GM12801 (cell line): ENCODE measurements around the gene CTF1.

Experiments used
- CTCF ChIP-seq: IDR thresholded peaks from one replicate; pipeline ENCODE4 v1.5.1; 2011; ENCODE audit warnings: control low read depth; ENCODE audit not compliant: insufficient read length; ENCODE audit errors: extremely low read depth

Gene CTF1

GRCh38 chr16:30867747-30868146 lies 28.7 kb upstream of the CTF1 start:
- no peak for TF ChIP-seq CTCF

DNA sequence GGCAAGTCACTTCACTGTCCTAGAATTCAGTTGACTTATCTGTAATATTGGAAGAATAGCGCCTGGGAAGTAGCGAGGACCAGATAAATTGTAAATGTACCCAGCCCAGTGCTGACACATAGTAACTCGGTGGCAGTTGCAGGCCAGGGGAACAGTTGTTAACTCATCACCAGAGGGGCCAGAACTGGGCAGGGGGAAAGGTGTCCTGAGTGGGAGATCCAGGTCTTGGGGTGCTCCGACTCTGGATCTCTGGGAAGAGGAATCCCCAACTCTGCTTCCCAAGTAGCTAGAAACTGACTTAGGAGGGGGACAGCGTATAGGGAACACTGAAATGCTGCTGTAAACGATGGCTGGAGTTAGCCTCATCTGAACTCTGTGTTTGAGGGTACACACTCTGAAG lies 25.5 kb upstream of the CTF1 start:
- TF ChIP-seq CTCF, result no peak

- TF ChIP-seq CTCF, result no peak
Observed at GRCh38 chr16:30874244-30874820, 22.1 kb upstream of the CTF1 start.

GRCh38 chr16:30874821-30875717 lies 21.3 kb upstream of the CTF1 start:
- TF ChIP-seq CTCF, result no peak

GRCh38 chr16:30875871-30876801 lies 20.3 kb upstream of the CTF1 start:
- no peak for TF ChIP-seq CTCF

DNA sequence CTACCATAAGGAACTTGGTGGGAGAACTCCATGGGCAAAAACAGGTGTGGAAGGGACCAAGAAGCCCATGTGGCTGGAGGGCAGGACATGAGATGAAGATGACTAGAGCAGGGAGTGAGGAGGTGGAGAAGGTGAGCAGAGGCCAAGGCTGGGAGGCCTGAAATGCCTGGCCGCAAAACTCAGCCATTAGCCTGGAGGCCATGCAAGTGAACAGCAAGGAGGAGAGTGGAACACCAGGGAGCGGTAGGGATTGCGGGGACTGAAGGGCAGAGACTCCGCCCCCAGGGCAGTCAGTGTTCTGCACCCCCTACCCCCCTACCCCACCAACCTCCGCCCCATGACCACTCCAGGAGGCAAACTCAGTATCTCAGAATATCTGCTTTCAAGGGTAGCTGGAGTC lies 19.5 kb upstream of the CTF1 start:
- no peak for TF ChIP-seq CTCF

DNA sequence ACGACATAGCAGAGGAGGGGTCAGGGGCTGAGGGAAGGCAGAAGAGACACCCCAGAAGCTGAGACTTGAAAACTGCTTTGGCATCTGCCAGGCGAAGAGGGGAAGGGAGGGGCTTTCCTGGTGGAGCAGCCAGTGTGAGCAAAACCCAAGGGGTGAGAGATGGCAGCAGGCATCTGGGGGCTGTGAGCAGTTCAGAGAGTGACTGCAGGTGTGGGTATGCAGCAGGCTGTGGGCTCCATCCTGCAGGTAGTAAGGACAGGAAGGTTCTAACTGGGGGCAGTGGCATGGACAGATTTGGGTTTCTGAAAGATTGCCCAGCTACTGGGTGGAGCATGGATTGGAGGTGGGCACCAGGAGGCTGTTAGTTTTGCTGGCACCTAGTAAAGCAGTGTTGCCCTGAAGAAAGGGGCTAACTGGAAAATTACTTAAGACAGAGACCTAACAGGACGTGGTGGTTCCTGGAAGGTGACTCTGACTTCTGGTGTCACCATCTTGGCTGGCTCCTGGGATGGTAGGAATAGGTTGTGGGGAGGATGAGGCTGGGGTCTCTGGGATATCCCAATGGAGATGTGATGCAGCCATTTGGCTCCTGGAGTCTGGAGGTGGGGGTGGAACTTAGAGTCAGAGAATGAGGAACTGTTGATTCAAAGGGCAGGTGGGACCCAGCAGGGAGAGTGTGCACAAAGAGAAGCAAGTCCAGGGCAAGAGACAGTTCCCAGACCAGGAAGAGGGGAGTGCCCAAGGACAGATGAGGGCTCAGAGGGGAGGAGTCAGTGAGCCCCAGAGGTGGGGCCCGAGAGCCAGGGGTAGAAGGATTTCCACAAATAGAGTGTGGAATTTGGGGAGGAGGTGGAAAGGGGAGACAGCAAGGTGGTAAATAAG lies 13.7 kb upstream of the CTF1 start:
- no peak for TF ChIP-seq CTCF
